IMR-90 (cell line): Measurements from ENCODE around the gene IGF2BP3. TPM values are rescaled to one million over a fixed set of nuclear protein-coding genes. Genes with fewer than 3 reads are reported as not detected.

Source experiments
- ATAC-seq: fragments of 200-7000 bp; cut with Tn5 transposase; 2 replicates; pipeline ENCODE4 v1.9.1; 2020; ENCODE audit warnings: low read depth, mild to moderate bottlenecking, moderate library complexity
- BruUV-seq: library from RNA; stranded (reverse); fragments of 400-500 nt; replicated peaks from 2 replicates; lab custom pipeline; 2021; lab: Mats Ljungman, UMichigan
- CTCF ChIA-PET: fragments of 300-600 bp; formaldehyde crosslinking; extraction: SDS; loops from one replicate; lab custom pipeline; 2021; ENCODE audit warnings: antibody characterized with exemption; lab: Yijun Ruan, JAX
- POLR2A ChIA-PET: fragments of 300-600 bp; sonication (Branson Sonifier 250); formaldehyde crosslinking; loops from one replicate; lab custom pipeline; 2022; ENCODE audit warnings: antibody characterized with exemption; ENCODE audit not compliant: unreplicated experiment; lab: Charles Lee
- DNase-seq: peaks from one replicate; pipeline ENCODE4 v3.0.0; 2013
- H2AFZ ChIP-seq: replicated peaks from 2 replicates; pipeline ENCODE3; 2013; ENCODE audit warnings: low read length, mild to moderate bottlenecking; ENCODE audit not compliant: poor library complexity
- H2AK5ac ChIP-seq: 2 replicates; pipeline ENCODE4 v1.6.1; 2013; ENCODE audit warnings: low read depth, low read length, inconsistent platforms
- H2AK9ac ChIP-seq: replicated peaks from 2 replicates; pipeline ENCODE3; 2013; ENCODE audit warnings: mild to moderate bottlenecking, low read depth, low read length, moderate library complexity; ENCODE audit not compliant: poor library complexity
- H2BK120ac ChIP-seq: 2 replicates; pipeline ENCODE4 v1.6.1; 2013; ENCODE audit warnings: low read depth, low read length, inconsistent platforms
- H2BK15ac ChIP-seq: 3 replicates; pipeline ENCODE4 v1.6.1; 2013; ENCODE audit warnings: low read depth, low read length, inconsistent platforms
- H2BK20ac ChIP-seq: 2 replicates; pipeline ENCODE4 v1.6.1; 2013; ENCODE audit warnings: low read depth, mild to moderate bottlenecking, inconsistent platforms, low read length, moderate library complexity
- H2BK5ac ChIP-seq: 2 replicates; pipeline ENCODE4 v1.6.1; 2013; ENCODE audit warnings: mild to moderate bottlenecking, low read depth, low read length, inconsistent platforms; ENCODE audit not compliant: poor library complexity, severe bottlenecking
- H3K14ac ChIP-seq: replicated peaks from 2 replicates; pipeline ENCODE4 v1.6.1; 2013; ENCODE audit warnings: low read depth, low read length, inconsistent platforms
- H3K18ac ChIP-seq: 2 replicates; pipeline ENCODE4 v1.6.1; 2013; ENCODE audit warnings: low read depth, low read length, control low read depth
- H3K23ac ChIP-seq: 2 replicates; pipeline ENCODE4 v1.6.1; 2013; ENCODE audit warnings: low read depth, low read length, inconsistent platforms
- H3K27ac ChIP-seq: 2 replicates; pipeline ENCODE4 v1.5.1; 2013; ENCODE audit warnings: mild to moderate bottlenecking, control low read depth, low read length; ENCODE audit not compliant: insufficient read depth
- H3K27me3 ChIP-seq: 2 replicates; pipeline ENCODE4 v1.6.1; 2013; ENCODE audit warnings: low read length; ENCODE audit not compliant: control insufficient read depth, insufficient read depth
- H3K36me3 ChIP-seq: 2 replicates; pipeline ENCODE4 v1.6.1; 2013; ENCODE audit warnings: low read length, mixed read lengths; ENCODE audit not compliant: control insufficient read depth, insufficient read depth
- H3K4ac ChIP-seq: 2 replicates; pipeline ENCODE4 v1.6.1; 2013; ENCODE audit warnings: low read depth, low read length, inconsistent platforms
- H3K4me1 ChIP-seq: 2 replicates; pipeline ENCODE4 v1.6.1; 2013; ENCODE audit warnings: low read length, mixed read lengths; ENCODE audit not compliant: control insufficient read depth, insufficient read depth
- H3K4me2 ChIP-seq: 2 replicates; pipeline ENCODE4 v1.6.1; 2013; ENCODE audit warnings: low read depth, mild to moderate bottlenecking, control low read depth, low read length, moderate library complexity
- H3K4me3 ChIP-seq: 2 replicates; pipeline ENCODE4 v1.5.1; 2013; ENCODE audit warnings: low read depth, mild to moderate bottlenecking, control low read depth, low read length, moderate library complexity; ENCODE audit not compliant: insufficient read depth
- H3K56ac ChIP-seq: 2 replicates; pipeline ENCODE4 v1.6.1; 2013; ENCODE audit warnings: low read length, inconsistent platforms; ENCODE audit not compliant: insufficient read depth; ENCODE audit errors: extremely low read depth
- H3K79me1 ChIP-seq, 2 experiments: 2 replicates each; pipeline ENCODE4 v1.6.1; 2013; ENCODE audit warnings: low read length in 2 of 2, inconsistent platforms in 1 of 2, low read depth in 1 of 2
- H3K9ac ChIP-seq: 2 replicates; pipeline ENCODE4 v1.6.1; 2013; ENCODE audit warnings: low read depth, low read length, control low read depth
- H3K9me1 ChIP-seq: 2 replicates; pipeline ENCODE4 v1.6.1; 2013; ENCODE audit warnings: low read length, inconsistent platforms; ENCODE audit not compliant: insufficient read depth
- H3K9me3 ChIP-seq: 2 replicates; pipeline ENCODE4 v1.6.1; 2013; ENCODE audit warnings: low read length; ENCODE audit not compliant: control insufficient read depth, insufficient read depth
- H4K20me1 ChIP-seq: 2 replicates; pipeline ENCODE4 v1.6.1; 2013; ENCODE audit warnings: low read length, inconsistent platforms; ENCODE audit not compliant: insufficient read depth
- H4K5ac ChIP-seq: 2 replicates; pipeline ENCODE4 v1.6.1; 2013; ENCODE audit warnings: mild to moderate bottlenecking, low read depth, low read length, control low read depth
- H4K8ac ChIP-seq, 2 experiments: 2 replicates each; pipeline ENCODE4 v1.6.1; 2013; ENCODE audit warnings: low read depth in 2 of 2, low read length in 2 of 2, control low read depth in 1 of 2, inconsistent platforms in 1 of 2
- H4K91ac ChIP-seq: 2 replicates; pipeline ENCODE4 v1.6.1; 2013; ENCODE audit warnings: low read depth, low read length, inconsistent platforms; ENCODE audit not compliant: insufficient read depth
- BHLHE40 ChIP-seq: fragments of 150-350 bp; IDR thresholded peaks from 2 replicates; pipeline ENCODE4 v1.6.1; 2016; ENCODE audit warnings: mild to moderate bottlenecking, low read depth, low read length
- CEBPB ChIP-seq: IDR thresholded peaks from 2 replicates; pipeline ENCODE4 v1.6.1; 2012; ENCODE audit warnings: low read depth, low read length, improper control_type of control experiment
- FOS ChIP-seq: fragments of 150-350 bp; IDR thresholded peaks from 2 replicates; pipeline ENCODE4 v1.6.1; 2016; ENCODE audit warnings: low read depth, low read length
- MAFK ChIP-seq: IDR thresholded peaks from 2 replicates; pipeline ENCODE4 v1.6.1; 2012; ENCODE audit warnings: low read depth, low read length, improper control_type of control experiment
- MAZ ChIP-seq: IDR thresholded peaks from 2 replicates; pipeline ENCODE4 v1.6.1; 2012; ENCODE audit warnings: low read depth, mild to moderate bottlenecking, low read length, improper control_type of control experiment, moderate library complexity, borderline replicate concordance
- MXI1 ChIP-seq: IDR thresholded peaks from 2 replicates; pipeline ENCODE4 v1.6.1; 2012; ENCODE audit warnings: low read depth, mild to moderate bottlenecking, low read length, moderate library complexity, borderline replicate concordance
- NFE2L2 ChIP-seq: fragments of 150-350 bp; IDR thresholded peaks from 2 replicates; pipeline ENCODE4 v1.6.1; 2016; ENCODE audit warnings: low read depth, mild to moderate bottlenecking, low read length
- POLR2A ChIP-seq: IDR thresholded peaks from 2 replicates; pipeline ENCODE4 v1.6.1; 2012; ENCODE audit warnings: mild to moderate bottlenecking, low read depth, low read length
- SMC3 ChIP-seq: fragments of 150-350 bp; IDR thresholded peaks from 2 replicates; pipeline ENCODE4 v1.6.1; 2016; ENCODE audit warnings: low read depth, mild to moderate bottlenecking, antibody characterized with exemption, low read length, moderate library complexity
- WGBS, 2 experiments: methylation state at CpG; one replicate each; pipeline versions ENCODE4 v1.1.5 to v1.1.7; 2013; ENCODE audit warnings: missing lambda C conversion rate in 2 of 2; ENCODE audit not compliant: insufficient read length in 1 of 2; ENCODE audit errors: extremely low coverage in 2 of 2; 5-methylcytosine and 5-hydroxymethylcytosine counted together
- dilution Hi-C: fragments of 300-500 bp; cut with HindIII; formaldehyde crosslinking; loops from one replicate; pipeline ENCODE4 v1.14.3; 2018; ENCODE audit warnings: low sequenced_read_pairs; ENCODE audit not compliant: unreplicated experiment
- in situ Hi-C: fragments of 300-500 bp; cut with MboI; formaldehyde crosslinking; loops from 3 replicates; pipeline ENCODE4 v1.14.3; 2019; ENCODE audit warnings: low sequenced_read_pairs, inconsistent platforms, mixed read lengths
- intact Hi-C: fragments of 100-400 bp; cut with micrococcal nuclease; formaldehyde crosslinking; loops from 2 replicates; pipeline ENCODE4 v1.10.0; 2022
- polyA plus RNA-seq, 3 experiments: library from polyadenylated mRNA; depleted of rRNA; stranded (reverse); fragments of >200 nt; gene quantifications; 2 replicates each; pipeline ENCODE4 v1.2.3, GENCODE V29; 2012; ENCODE audit warnings: low replicate concordance in 1 of 3
- total RNA-seq: library from RNA; depleted of rRNA; stranded (reverse); fragments of >200 nt; gene quantifications from 2 replicates; pipeline ENCODE4 v1.2.3, GENCODE V29; 2012

The IGF2BP3 gene
- total and polyA plus RNA-seq, 2 of the 4 experiments (the other 2 are of a cell fraction), result 50.9 to 59.3 TPM

DNA sequence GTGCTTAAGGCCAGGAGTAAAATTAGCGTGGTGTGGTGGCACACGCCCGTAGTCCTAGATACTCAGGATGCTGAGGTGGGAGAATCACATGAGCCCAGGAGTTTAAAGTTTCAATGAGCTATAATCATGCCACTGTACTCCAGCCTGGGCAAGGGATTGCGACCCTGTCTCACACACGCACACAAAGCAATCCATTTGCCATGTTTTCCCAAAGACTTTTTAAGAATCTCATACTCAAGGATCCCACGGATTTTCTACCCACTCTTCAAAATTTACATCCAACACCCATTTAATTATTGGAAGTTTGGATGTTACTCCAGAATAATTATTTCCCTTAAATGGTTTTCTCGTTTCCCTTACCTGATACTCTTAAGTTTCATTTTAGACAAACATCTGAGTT, 47.9 kb downstream of the IGF2BP3 start:
- peaks cover 3 to 63% of the 10 kb centered on the region in 2 experiments; a peak in 3 of 4 replicates for H3K79me1 ChIP-seq

More for the DNA sequence above, 47.9 kb downstream of the IGF2BP3 start:
- H3K18ac ChIP-seq, result no peak overlapping the region
- no peak overlapping the region for H2AK9ac ChIP-seq
- DNase-seq (no peak), ATAC-seq (no peak)
- H3K4me2 ChIP-seq, result no peak overlapping the region
- H4K20me1 ChIP-seq, result peaks cover 44% of the 10 kb centered on the region; the same call in 1 of the 2 replicates
- H4K8ac ChIP-seq, result no peak overlapping the region
- H3K4ac ChIP-seq, result no peak overlapping the region
- POLR2A ChIA-PET, result no interaction called here
- no peaks in the 10 kb centered on the region for H3K9me3 ChIP-seq
- CTCF ChIA-PET, result no interaction called here
- intact Hi-C loops, result no loop called here
- no peak overlapping the region for H3K56ac ChIP-seq
- no CpG with 5 or more reads among the region's 7 CpGs for WGBS, 2 experiments
- peaks cover 2% of the 10 kb centered on the region; the same call in 1 of the 2 replicates for H3K4me1 ChIP-seq
- no peak overlapping the region for H2AFZ ChIP-seq
- TF ChIP-seq MAZ, result no peak
- no peak for TF ChIP-seq BHLHE40
- TF ChIP-seq SMC3, result no peak
- TF ChIP-seq NFE2L2, result no peak
- TF ChIP-seq MXI1, result no peak
- TF ChIP-seq CEBPB, result no peak
- TF ChIP-seq FOS, result no peak
- TF ChIP-seq POLR2A, result no peak
- no peak for TF ChIP-seq MAFK
- H3K27me3 ChIP-seq, result no peaks in the 10 kb centered on the region
- no peak overlapping the region for H2BK120ac ChIP-seq
- no peak overlapping the region for H3K9ac ChIP-seq
- H4K5ac ChIP-seq, result no peak overlapping the region; the same call in 1 of the 2 replicates
- no peak overlapping the region for H3K4me3 ChIP-seq
- in situ Hi-C loops, result no loop called here
- no peak overlapping the region for H2BK15ac ChIP-seq
- H3K9me1 ChIP-seq, result 0 out of 2 replicates have a peak, but pooled peaks cover 2% of the 10 kb centered on the region
- no peak overlapping the region for H4K91ac ChIP-seq
- dilution Hi-C loops, result no loop called here
- no peak overlapping the region for H2AK5ac ChIP-seq
- BruUV-seq, result no TSS peak
- no peaks in the 10 kb centered on the region; the same call in 1 of the 2 replicates for H3K36me3 ChIP-seq
- H2BK5ac ChIP-seq, result no peak overlapping the region
- no peak overlapping the region for H3K14ac ChIP-seq
- no peak overlapping the region for H3K27ac ChIP-seq
- no peak overlapping the region for H2BK20ac ChIP-seq
- H3K23ac ChIP-seq, result no peak overlapping the region
